GM12872 (cell line): ENCODE measurements around the gene KLHL36.

Experiments used
- TF ChIP-seq, protein P1 (sequence below): IDR thresholded peaks from 3 replicates; pipeline ENCODE4 v1.5.1; 2011; ENCODE audit warnings: low read depth, mild to moderate bottlenecking, low read length, moderate library complexity; ENCODE audit not compliant: insufficient read depth

The KLHL36 gene

DNA sequence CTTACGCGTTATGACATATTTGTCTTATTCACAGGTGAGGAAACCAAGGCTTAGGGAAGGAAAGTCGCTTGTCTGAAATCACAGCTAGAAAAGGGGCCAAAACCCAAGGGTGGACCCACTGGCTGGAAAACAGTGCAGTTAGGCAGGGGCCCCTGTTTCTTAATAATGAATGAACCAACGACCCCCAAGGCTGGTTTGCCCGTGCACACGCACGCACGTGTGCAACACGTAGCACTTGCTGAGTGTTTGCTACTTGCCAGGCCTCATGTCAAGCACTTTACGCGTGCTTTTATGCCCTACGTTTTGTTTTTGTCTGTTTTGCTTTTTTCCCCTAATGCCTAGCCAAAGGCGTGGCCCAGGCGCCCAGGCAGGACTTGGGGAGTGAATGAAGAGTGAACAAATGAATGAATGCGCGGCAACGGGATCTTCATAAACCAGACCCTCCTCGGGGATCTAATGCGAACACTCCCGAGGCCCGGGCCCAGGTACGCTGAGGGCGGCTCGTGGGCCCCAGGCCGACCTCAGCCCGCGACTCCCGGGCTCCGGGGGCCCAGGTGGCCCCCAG lies 50.9 kb downstream of the KLHL36 start:
- TF ChIP-seq, protein P1, sequence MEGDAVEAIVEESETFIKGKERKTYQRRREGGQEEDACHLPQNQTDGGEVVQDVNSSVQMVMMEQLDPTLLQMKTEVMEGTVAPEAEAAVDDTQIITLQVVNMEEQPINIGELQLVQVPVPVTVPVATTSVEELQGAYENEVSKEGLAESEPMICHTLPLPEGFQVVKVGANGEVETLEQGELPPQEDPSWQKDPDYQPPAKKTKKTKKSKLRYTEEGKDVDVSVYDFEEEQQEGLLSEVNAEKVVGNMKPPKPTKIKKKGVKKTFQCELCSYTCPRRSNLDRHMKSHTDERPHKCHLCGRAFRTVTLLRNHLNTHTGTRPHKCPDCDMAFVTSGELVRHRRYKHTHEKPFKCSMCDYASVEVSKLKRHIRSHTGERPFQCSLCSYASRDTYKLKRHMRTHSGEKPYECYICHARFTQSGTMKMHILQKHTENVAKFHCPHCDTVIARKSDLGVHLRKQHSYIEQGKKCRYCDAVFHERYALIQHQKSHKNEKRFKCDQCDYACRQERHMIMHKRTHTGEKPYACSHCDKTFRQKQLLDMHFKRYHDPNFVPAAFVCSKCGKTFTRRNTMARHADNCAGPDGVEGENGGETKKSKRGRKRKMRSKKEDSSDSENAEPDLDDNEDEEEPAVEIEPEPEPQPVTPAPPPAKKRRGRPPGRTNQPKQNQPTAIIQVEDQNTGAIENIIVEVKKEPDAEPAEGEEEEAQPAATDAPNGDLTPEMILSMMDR = no peak

DNA sequence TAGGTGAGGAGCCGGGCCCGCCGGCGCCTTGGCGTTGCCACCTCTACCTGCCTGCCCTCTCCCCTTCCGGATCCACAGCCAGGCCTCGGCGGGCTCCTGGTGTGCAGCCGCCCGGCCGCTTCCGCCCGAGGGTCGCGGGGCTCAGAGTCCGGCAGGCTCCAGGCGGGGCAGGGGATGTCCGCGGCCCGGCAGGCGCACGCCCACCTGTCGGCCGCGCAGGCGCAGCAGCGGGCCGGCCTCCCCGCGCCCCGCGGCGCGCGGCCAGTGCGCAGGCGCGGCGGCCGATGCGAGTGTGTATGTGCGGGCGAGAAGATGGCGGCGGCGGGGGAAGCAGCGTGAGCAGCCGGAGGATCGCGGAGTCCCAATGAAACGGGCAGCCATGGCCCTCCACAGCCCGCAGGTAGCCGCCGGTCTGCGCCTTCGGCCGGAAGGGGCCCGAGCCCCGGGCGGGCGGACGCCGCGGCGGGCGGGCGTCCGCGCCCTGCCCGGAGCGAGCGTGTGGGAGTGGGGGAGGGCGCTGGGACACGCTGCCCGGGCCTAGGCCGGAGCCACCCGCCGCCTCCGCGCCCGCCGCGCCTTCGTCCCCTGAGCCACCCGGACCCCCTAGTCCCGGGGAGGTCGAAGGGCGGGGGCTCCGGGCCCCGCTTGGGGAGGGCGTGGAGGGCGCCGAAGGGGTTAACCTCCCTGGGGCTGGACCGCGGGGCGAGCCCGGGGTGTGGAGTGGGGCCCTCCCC lies 51.6 kb downstream of the KLHL36 start, which contains the start of gene USP10:
Gene USP10, plus strand, starts transcription at position 289 of the 734 bp plus-strand sequence. Its CDS starts 91 bp downstream, at position 380.
- TF ChIP-seq, protein P1 = no peak

DNA sequence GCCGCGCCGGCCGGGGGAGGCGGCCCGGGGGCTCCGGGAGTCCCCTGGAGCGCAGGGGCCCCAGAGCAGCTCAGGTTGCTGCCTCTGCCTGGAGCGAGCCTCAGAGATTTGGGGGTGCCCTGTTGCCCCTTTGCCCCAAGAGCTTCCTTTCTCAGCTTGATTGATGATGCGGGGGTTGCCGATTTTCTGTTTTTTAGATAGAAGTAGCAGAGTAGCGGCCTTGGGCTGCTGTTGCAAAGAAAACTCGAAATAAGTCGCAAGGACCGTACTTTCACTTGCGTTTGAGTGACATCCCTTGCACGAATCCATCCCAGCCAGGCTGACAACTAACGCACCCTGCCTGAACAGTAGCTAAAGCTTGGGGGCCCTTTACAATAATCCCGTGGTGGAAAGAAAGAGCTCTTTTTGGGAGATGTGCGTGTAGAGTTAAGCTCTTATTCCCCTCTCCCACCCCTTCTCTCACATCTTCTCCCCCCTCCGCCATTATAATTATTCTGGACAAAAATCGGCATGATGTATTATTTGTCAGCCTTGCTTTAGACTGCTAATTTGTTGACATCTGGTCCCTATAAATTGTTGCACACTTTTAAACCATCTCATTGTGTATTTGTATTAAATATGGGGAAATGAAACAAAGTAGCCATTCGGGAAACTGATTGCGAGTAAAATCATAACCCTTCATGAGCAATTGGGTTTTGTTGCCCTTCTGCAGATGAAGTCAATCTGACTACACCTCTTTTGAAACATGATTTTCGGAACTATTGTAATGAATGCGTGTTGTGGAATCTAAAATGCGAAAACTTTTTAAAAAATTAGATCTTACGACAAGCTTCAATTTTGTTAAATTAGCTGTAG lies 52.4 kb downstream of the KLHL36 start:
- TF ChIP-seq, protein P1 = no peak

DNA sequence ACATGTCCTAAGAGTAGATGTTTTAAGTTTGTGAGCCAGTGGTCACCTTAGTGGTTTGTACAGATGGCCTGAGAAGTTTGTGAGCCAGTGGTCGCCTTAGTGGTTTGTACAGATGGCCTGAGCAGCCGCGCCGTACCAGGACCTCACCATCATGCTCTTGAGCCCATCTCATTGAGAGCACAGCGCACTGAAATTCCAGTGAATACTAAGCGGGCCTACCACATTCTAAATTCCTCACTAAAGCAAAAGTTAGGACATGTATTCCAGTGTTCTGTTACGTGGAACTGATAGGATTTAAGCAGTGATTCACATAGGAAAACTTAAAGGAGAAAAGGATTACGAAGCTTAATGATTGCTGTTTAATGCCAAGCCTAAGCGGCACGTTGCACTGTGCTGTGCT lies 55.4 kb downstream of the KLHL36 start:
- TF ChIP-seq, protein P1 = no peak

DNA sequence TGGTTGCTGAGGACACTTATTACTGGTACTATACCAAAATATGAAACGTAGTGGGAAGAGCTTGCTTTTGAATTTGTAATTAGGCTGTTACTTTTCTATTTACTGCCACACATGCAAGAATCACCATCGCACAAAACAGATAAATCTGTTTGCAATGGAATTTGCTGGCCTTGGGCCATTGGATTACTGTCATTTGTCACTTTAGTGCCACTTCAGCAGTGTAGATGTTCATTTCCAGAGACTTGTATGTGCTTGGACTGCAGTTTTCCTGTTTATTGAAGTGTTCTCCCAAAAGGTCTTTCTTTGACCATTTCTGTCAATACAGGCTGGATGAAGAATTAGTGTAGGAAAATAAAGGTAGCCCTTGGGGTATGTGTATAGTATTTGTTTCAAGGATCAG lies 55.9 kb downstream of the KLHL36 start:
- TF ChIP-seq, protein P1 = no peak

DNA sequence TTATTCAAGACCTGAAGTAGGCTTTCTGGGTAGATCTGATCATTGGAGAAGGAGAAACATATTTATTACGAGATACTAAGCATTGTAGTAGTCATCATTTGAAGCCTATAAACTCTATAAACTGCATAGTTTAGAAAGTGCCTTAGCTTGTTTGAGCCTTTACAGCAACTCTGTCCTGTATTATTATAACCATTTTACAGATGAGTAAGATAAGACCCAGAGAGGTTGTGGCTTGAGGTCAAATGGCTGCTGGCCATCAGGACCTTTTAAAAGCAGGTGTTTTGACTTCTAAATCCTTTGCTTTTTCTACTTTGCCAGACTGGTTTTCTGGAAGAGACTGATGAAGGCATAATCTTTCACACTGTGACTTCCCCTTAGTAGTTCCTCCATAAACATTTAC lies 58.5 kb downstream of the KLHL36 start:
- TF ChIP-seq, protein P1 = no peak

GRCh38 chr16:84709609-84710008 lies 61.3 kb downstream of the KLHL36 start:
- TF ChIP-seq, protein P1 = no peak
